A549 (cell line): ENCODE results near the gene LAMA1. TPM values are rescaled to one million over a fixed set of nuclear protein-coding genes. Genes with fewer than 3 reads are reported as not detected.

Source experiments
- ATAC-seq, 2 experiments: fragments of 200-7000 bp in 1 of 2; fragments of >200 bp in 1 of 2; cut with Nextera tagmentation in 1 of 2; cut with Tn5 transposase in 1 of 2; 3 replicates each; pipeline versions ENCODE4 v1.8.0 to v1.9.1; 2018 to 2020; ENCODE audit warnings: mild to moderate bottlenecking in 1 of 2, moderate library complexity in 1 of 2
- CTCF ChIA-PET: fragments of 300-600 bp; sonication (Branson Sonifier 250); formaldehyde crosslinking; extraction: SDS; loops from one replicate; lab custom pipeline; 2021; ENCODE audit warnings: antibody characterized with exemption, inconsistent platforms; lab: Yijun Ruan, JAX
- POLR2A ChIA-PET: fragments of 350-600 bp; formaldehyde crosslinking; extraction: SDS; loops from one replicate; lab custom pipeline; 2021; ENCODE audit warnings: antibody characterized with exemption, inconsistent platforms; lab: Yijun Ruan, JAX
- DNase-seq, 2 experiments: peaks; one replicate each; pipeline versions ENCODE4 v3.0.0 to v3.0.0-alpha.2; 2011 to 2016; ENCODE audit warnings: low read depth in 1 of 2, low spot score in 1 of 2
- FAIRE-seq: peaks from 2 replicates; lab custom pipeline; 2011; peaks lifted over from hg19 to GRCh38; lab: Jason Lieb, UNC
- H3K27ac ChIP-seq, 2 experiments: fragments of >200 bp; sonication (Bioruptor Twin); formaldehyde crosslinking; 3 replicates each; pipeline ENCODE4 v1.5.1; 2016 to 2017
- H3K4me1 ChIP-seq: fragments of >200 bp; sonication (Bioruptor Twin); formaldehyde crosslinking; 3 replicates; pipeline ENCODE4 v1.6.1; 2016
- H3K4me2 ChIP-seq: fragments of >200 bp; sonication (Bioruptor Twin); formaldehyde crosslinking; 3 replicates; pipeline ENCODE4 v1.6.1; 2016
- H3K4me3 ChIP-seq: fragments of >200 bp; sonication (Bioruptor Twin); formaldehyde crosslinking; 3 replicates; pipeline ENCODE4 v1.5.1; 2016
- H3K9me3 ChIP-seq: fragments of >200 bp; sonication (Bioruptor Twin); formaldehyde crosslinking; 3 replicates; pipeline ENCODE4 v1.6.1; 2016
- BHLHE40 ChIP-seq: IDR thresholded peaks from 2 replicates; pipeline ENCODE4 v1.6.1; 2012; ENCODE audit warnings: low read depth, low read length, inconsistent platforms
- CHD2 ChIP-seq: fragments of 150-350 bp; IDR thresholded peaks from 2 replicates; pipeline ENCODE4 v1.6.1; 2014; ENCODE audit warnings: low read length; ENCODE audit not compliant: partially characterized antibody
- CHD4 ChIP-seq: fragments of 200-600 bp; sonication (generic); IDR thresholded peaks from 2 replicates; pipeline ENCODE4 v1.6.1; 2016; ENCODE audit warnings: antibody characterized with exemption, mild to moderate bottlenecking, borderline replicate concordance
- EHMT2 ChIP-seq: fragments of 200-600 bp; sonication (generic); IDR thresholded peaks from 2 replicates; pipeline ENCODE4 v1.6.1; 2016; ENCODE audit warnings: antibody characterized with exemption, low read depth, mild to moderate bottlenecking, moderate library complexity
- ESRRA ChIP-seq: fragments of 150-350 bp; IDR thresholded peaks from 2 replicates; pipeline ENCODE4 v1.6.1; 2014; ENCODE audit warnings: mild to moderate bottlenecking, low read length, borderline replicate concordance
- FOSB ChIP-seq: fragments of 250-450 bp; sonication (Bioruptor Pico); IDR thresholded peaks from 2 replicates; pipeline ENCODE4 v1.5.0; 2020; ENCODE audit warnings: mild to moderate bottlenecking, moderate library complexity
- FOXS1 ChIP-seq: fragments of 250-450 bp; sonication (Bioruptor Pico); IDR thresholded peaks from 2 replicates; pipeline ENCODE4 v1.5.0; 2020; ENCODE audit warnings: mild to moderate bottlenecking, moderate library complexity
- GATA3 ChIP-seq: IDR thresholded peaks from 2 replicates; pipeline ENCODE4 v1.6.1; 2012; ENCODE audit warnings: borderline replicate concordance
- HMGXB4 ChIP-seq: fragments of 250-450 bp; sonication (Bioruptor Pico); IDR thresholded peaks from 2 replicates; pipeline ENCODE4 v1.5.0; 2021; ENCODE audit warnings: mild to moderate bottlenecking, moderate library complexity, borderline replicate concordance
- HOXA7 ChIP-seq: fragments of 250-450 bp; sonication (Bioruptor Pico); IDR thresholded peaks from 2 replicates; pipeline ENCODE4 v1.5.0; 2020; ENCODE audit warnings: mild to moderate bottlenecking, moderate library complexity
- NFE2L2 ChIP-seq: fragments of 150-350 bp; conservative IDR thresholded peaks from 2 replicates; pipeline ENCODE4 v1.6.1; 2014; ENCODE audit warnings: low read length
- PHF8 ChIP-seq: fragments of 200-600 bp; sonication (generic); IDR thresholded peaks from 2 replicates; pipeline ENCODE4 v1.6.1; 2016; ENCODE audit warnings: low read depth, mild to moderate bottlenecking, antibody characterized with exemption, moderate library complexity, borderline replicate concordance
- POLR2AphosphoS2 ChIP-seq: conservative IDR thresholded peaks from 2 replicates; pipeline ENCODE4 v1.6.1; 2012; ENCODE audit warnings: low read length, improper control_type of control experiment, inconsistent platforms
- RARB ChIP-seq: fragments of 250-450 bp; sonication (Bioruptor Pico); IDR thresholded peaks from 2 replicates; pipeline ENCODE4 v1.8.0; 2021; ENCODE audit warnings: mild to moderate bottlenecking, moderate library complexity
- RFX5 ChIP-seq: fragments of 450-650 bp; IDR thresholded peaks from 2 replicates; pipeline ENCODE4 v1.7.1; 2014; ENCODE audit warnings: antibody characterized with exemption, mild to moderate bottlenecking, moderate library complexity
- SREBF2 ChIP-seq: fragments of 450-650 bp; IDR thresholded peaks from 2 replicates; pipeline ENCODE4 v1.6.1; 2014; ENCODE audit warnings: mild to moderate bottlenecking, moderate library complexity
- TP53 ChIP-seq: fragments of 250-450 bp; sonication (Bioruptor Pico); IDR thresholded peaks from 2 replicates; pipeline ENCODE4 v1.5.0; 2021; ENCODE audit warnings: mild to moderate bottlenecking, moderate library complexity
- ZFP36 ChIP-seq: fragments of 450-650 bp; IDR thresholded peaks from 2 replicates; pipeline ENCODE4 v1.6.1; 2014; ENCODE audit warnings: borderline replicate concordance; ENCODE audit not compliant: partially characterized antibody
- WGBS: methylation state at CpG from one replicate; pipeline ENCODE4 v1.1.6; 2017; ENCODE audit errors: missing lambda C conversion rate; 5-methylcytosine and 5-hydroxymethylcytosine counted together
- polyA plus RNA-seq, 4 experiments: library from polyadenylated mRNA; depleted of rRNA in 3 of 4; stranded (reverse); fragments of >200 nt; fragmentation: RNase III in 1 of 4; extraction: RNeasy Plus Mini Kit Qiagen cat#74134 plus additional on column Dnase treatment in 1 of 4; gene quantifications; 2 replicates in 3 of 4; 3 replicates in 1 of 4; pipeline ENCODE4 v1.2.3, GENCODE V29; 2011 to 2017
- TF ChIP-seq, protein P1 (sequence below): IDR thresholded peaks from 2 replicates; pipeline ENCODE4 v1.6.1; 2012
- TF ChIP-seq, protein P2 (sequence below): IDR thresholded peaks from 2 replicates; pipeline ENCODE4 v1.6.1; 2012

Gene LAMA1
- polyA plus RNA-seq, 2 of the 4 experiments (the other 2 are of a cell fraction) = 0.05 to 0.06 TPM

DNA sequence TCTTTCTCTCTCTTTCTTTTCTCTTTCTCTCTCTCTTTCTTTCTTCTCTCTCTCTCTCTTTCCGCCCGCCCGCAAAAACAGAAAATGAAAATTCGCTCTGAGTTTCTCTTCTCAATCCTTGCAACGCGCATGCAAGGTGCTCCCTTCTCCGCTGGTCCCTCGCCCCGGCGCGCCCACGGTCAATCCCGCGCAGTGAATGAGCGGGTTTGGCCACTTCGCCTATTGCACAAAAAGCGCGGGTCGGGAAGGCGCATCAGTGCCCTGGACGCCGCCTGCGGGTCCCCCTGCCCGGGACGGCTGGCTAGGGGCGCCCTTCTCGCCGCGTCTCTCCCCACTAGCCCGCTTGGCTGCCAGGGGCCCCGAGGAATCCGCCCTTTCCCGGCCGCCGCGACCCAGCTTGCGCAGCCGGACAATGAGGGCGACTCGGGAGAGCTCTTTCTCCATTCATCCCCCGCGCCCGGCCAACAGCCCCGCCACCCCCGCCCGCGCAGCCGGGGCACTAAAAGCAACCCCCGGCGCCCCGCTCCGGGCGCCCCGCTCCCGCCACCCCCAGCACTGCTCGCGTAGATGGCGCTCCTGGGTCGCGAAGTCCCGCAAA lies 706 bp downstream of the LAMA1 start:
- no peaks in the 10 kb centered on the region for H3K9me3 ChIP-seq
- H3K4me1 ChIP-seq = peaks cover 6% of the 10 kb centered on the region; the same call in 2 of the 3 replicates
- H3K4me3 ChIP-seq = peak overlapping the region; percentile 52
- ChIA-PET CTCF (no interaction called here), POLR2A (no interaction called here)
- no peak for FAIRE-seq
- WGBS = 8% methylated on average over 17 of the region's 61 CpGs
- peak; percentile 47 to 74; a peak in 5 of 6 replicates for ATAC-seq
- TF ChIP-seq FOXS1 (CRISPR knock-in tag) (no peak), EHMT2 (no peak), CHD4 (no peak), GATA3 (no peak), POLR2AphosphoS2 (no peak), ESRRA (no peak), TP53 (CRISPR knock-in tag) (no peak), HMGXB4 (no peak), PHF8 (no peak)
- TF ChIP-seq, protein P1, sequence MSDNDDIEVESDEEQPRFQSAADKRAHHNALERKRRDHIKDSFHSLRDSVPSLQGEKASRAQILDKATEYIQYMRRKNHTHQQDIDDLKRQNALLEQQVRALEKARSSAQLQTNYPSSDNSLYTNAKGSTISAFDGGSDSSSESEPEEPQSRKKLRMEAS = no peak
- peak overlapping the region; percentile 95 for H3K4me2 ChIP-seq
- no peak overlapping the region for H3K27ac ChIP-seq
- no peak for DNase-seq

- 16% methylated on average over 24 of the region's 24 CpGs for WGBS
- Histone ChIP-seq H3K4me2 (peak overlapping the region; percentile 95), H3K9me3 (no peaks in the 10 kb centered on the region), H3K4me1 (peaks cover 6% of the 10 kb centered on the region; the same call in 2 of the 3 replicates), H3K4me3 (peak overlapping the region; percentile 52; the same call in 2 of the 3 replicates), H3K27ac (no peak overlapping the region)
- ChIA-PET POLR2A (no interaction called here), CTCF (no interaction called here)
- TF ChIP-seq SREBF2 = no peak
- DNase-seq = no peak
- peak; percentile 40 to 47; a peak in 3 of 6 replicates for ATAC-seq
- FAIRE-seq = no peak
These were observed 1.4 kb downstream of the LAMA1 start for GRCh38 chr18:7116001-7116730.

GRCh38 chr18:7112936-7113335 lies 4.7 kb downstream of the LAMA1 start:
- ChIA-PET CTCF (no interaction called here), POLR2A (no interaction called here)
- WGBS = 50% methylated on average over 3 of the region's 3 CpGs
- Histone ChIP-seq H3K4me2 (no peak overlapping the region), H3K9me3 (no peaks in the 10 kb centered on the region), H3K4me1 (peaks cover 6% of the 10 kb centered on the region; the same call in 2 of the 3 replicates), H3K4me3 (no peak overlapping the region), H3K27ac (no peak overlapping the region)
- ATAC-seq = no peak
- no peak for FAIRE-seq
- DNase-seq = no peak
- TF ChIP-seq ZFP36 = no peak

DNA sequence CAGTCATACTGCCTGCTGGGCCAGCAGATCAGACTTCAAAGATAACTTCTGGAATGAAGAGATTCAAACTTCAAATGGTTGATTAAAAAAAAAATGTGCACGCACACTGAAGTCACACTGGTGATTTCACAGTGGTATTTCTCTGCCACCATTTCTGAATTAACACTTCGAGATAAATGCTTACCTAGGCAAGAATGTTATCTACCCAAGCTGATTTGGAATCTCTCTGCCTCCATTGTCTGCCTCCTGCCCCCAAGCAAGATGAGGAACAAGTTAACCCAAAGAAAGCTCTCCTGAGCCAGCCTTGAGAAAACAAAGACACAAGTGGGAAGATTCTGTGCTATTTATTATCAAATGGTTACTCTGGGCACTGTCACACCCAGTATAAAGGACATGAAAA lies 6.5 kb downstream of the LAMA1 start:
- TF ChIP-seq FOXS1 (CRISPR knock-in tag) = no peak
- TF ChIP-seq, all 56 proteins: peak for 0
- no peaks in the 10 kb centered on the region for H3K9me3 ChIP-seq
- 18% methylated on average over 2 of the region's 2 CpGs for WGBS
- no peak overlapping the region for H3K27ac ChIP-seq
- no peak overlapping the region for H3K4me2 ChIP-seq
- ChIA-PET POLR2A (no interaction called here), CTCF (no interaction called here)
- FAIRE-seq (no peak), DNase-seq (no peak), ATAC-seq (no peak)
- H3K4me3 ChIP-seq = no peak overlapping the region
- no peaks in the 10 kb centered on the region; the same call in 2 of the 3 replicates for H3K4me1 ChIP-seq

GRCh38 chr18:7105943-7106342 lies 11.7 kb downstream of the LAMA1 start:
- DNase-seq (no peak), FAIRE-seq (no peak), ATAC-seq (no peak)
- Histone ChIP-seq H3K4me1 (no peaks in the 10 kb centered on the region), H3K4me3 (no peak overlapping the region), H3K9me3 (no peaks in the 10 kb centered on the region), H3K4me2 (no peak overlapping the region), H3K27ac (no peak overlapping the region)
- WGBS = 17% methylated on average over 5 of the region's 5 CpGs
- ChIA-PET POLR2A (no interaction called here), CTCF (no interaction called here)
- TF ChIP-seq TP53 (CRISPR knock-in tag) (no peak), RARB (CRISPR knock-in tag) (no peak), FOSB (CRISPR knock-in tag) (no peak), NFE2L2 (no peak), CHD2 (no peak), HOXA7 (no peak), BHLHE40 (no peak), RFX5 (no peak), ESRRA (no peak)
- TF ChIP-seq, protein P2, sequence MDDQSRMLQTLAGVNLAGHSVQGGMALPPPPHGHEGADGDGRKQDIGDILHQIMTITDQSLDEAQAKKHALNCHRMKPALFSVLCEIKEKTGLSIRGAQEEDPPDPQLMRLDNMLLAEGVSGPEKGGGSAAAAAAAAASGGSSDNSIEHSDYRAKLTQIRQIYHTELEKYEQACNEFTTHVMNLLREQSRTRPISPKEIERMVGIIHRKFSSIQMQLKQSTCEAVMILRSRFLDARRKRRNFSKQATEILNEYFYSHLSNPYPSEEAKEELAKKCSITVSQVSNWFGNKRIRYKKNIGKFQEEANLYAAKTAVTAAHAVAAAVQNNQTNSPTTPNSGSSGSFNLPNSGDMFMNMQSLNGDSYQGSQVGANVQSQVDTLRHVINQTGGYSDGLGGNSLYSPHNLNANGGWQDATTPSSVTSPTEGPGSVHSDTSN = no peak
